DND-41 (cell line): ENCODE data around the gene CHMP1A.
A peak's percentile ranks its signal among the peaks of the same experiment; 100 is the strongest.

Experiments used
- ATAC-seq: fragments of 200-7000 bp; cut with Tn5 transposase; 3 replicates; pipeline ENCODE4 v1.9.1; 2021; ENCODE audit warnings: low read depth; ENCODE audit not compliant: insufficient read depth
- DNase-seq: peaks from one replicate; pipeline ENCODE4 v3.0.0-alpha.2; 2020
- H2AFZ ChIP-seq: 2 replicates; pipeline ENCODE4 v1.6.0; 2012; ENCODE audit warnings: low read depth, low read length
- H3K27ac ChIP-seq: 2 replicates; pipeline ENCODE4 v1.5.1; 2012; ENCODE audit warnings: low read length, inconsistent platforms
- H3K27me3 ChIP-seq: fragments of 200-600 bp; sonication (generic); 2 replicates; pipeline ENCODE4 v1.6.0; 2012; ENCODE audit warnings: low read length, mild to moderate bottlenecking, inconsistent platforms; ENCODE audit not compliant: insufficient read depth, poor library complexity
- H3K36me3 ChIP-seq: 2 replicates; pipeline ENCODE4 v1.5.1; 2012; ENCODE audit warnings: low read length, inconsistent platforms; ENCODE audit not compliant: insufficient read depth
- H3K4me1 ChIP-seq: 2 replicates; pipeline ENCODE4 v1.5.1; 2012; ENCODE audit warnings: mild to moderate bottlenecking, low read length; ENCODE audit not compliant: insufficient read depth
- H3K4me2 ChIP-seq: 2 replicates; pipeline ENCODE4 v1.6.0; 2012; ENCODE audit warnings: mild to moderate bottlenecking, moderate library complexity, low read length, inconsistent platforms; ENCODE audit not compliant: insufficient read depth
- H3K4me3 ChIP-seq, 2 experiments: fragments of 200-600 bp in 1 of 2; shearing (Covaris generic) in 1 of 2; 2 replicates each; pipeline ENCODE4 v1.5.1; 2012 to 2016; ENCODE audit warnings: inconsistent platforms in 2 of 2, low read length in 2 of 2, mild to moderate bottlenecking in 2 of 2, low read depth in 1 of 2, moderate library complexity in 1 of 2
- H3K79me2 ChIP-seq: 2 replicates; pipeline ENCODE4 v1.6.0; 2012; ENCODE audit warnings: low read length, inconsistent platforms; ENCODE audit not compliant: insufficient read depth
- H3K9ac ChIP-seq: 2 replicates; pipeline ENCODE4 v1.6.0; 2012; ENCODE audit warnings: low read depth, mild to moderate bottlenecking, inconsistent platforms, low read length, moderate library complexity
- H3K9me3 ChIP-seq: 2 replicates; pipeline ENCODE4 v1.5.1; 2012; ENCODE audit warnings: low read length, moderate library complexity, mild to moderate bottlenecking, inconsistent platforms; ENCODE audit not compliant: insufficient read depth, severe bottlenecking
- H4K20me1 ChIP-seq: 2 replicates; pipeline ENCODE4 v1.6.0; 2012; ENCODE audit warnings: low read length; ENCODE audit not compliant: insufficient read depth
- CTCF ChIP-seq: IDR thresholded peaks from 2 replicates; pipeline ENCODE4 v1.5.1; 2012; ENCODE audit warnings: borderline replicate concordance, low read length, moderate library complexity, mild to moderate bottlenecking; ENCODE audit not compliant: poor library complexity, severe bottlenecking; ENCODE audit errors: extremely low read depth
- EZH2 ChIP-seq: IDR thresholded peaks from 3 replicates; pipeline ENCODE4 v1.6.1; 2012; ENCODE audit warnings: borderline replicate concordance, low read depth, mild to moderate bottlenecking, moderate library complexity, low read length, inconsistent platforms; ENCODE audit not compliant: severe bottlenecking

The CHMP1A gene

GRCh38 chr16:89657442-89658220 is at the start of gene CHMP1A, which contains the start of gene SPATA33:
Gene CHMP1A, minus strand, starts transcription at chr16:89657708. Its CDS starts 120 bp downstream, at chr16:89657588.
Gene SPATA33, plus strand, starts transcription at chr16:89657836. Its CDS starts 76 bp downstream, at chr16:89657912.
- Histone ChIP-seq H3K36me3 (peaks cover 44% of the 10 kb centered on the region), H3K9ac (peak within 1 kb of the TSS; percentile 65)

GRCh38 chr16:89706518-89707260 is 49.2 kb upstream of the CHMP1A start:
- Histone ChIP-seq H3K9ac (peak overlapping the region; percentile 44), H3K4me3 (peak overlapping the region in 1 of 2 experiments; percentile 50; a peak in 2 of 4 replicates), H2AFZ (peak overlapping the region; percentile 74)

More at GRCh38 chr16:89657442-89658220, at the start of gene CHMP1A, which contains the start of gene SPATA33:
- Histone ChIP-seq H3K9me3 (no peaks in the 10 kb centered on the region), H3K79me2 (peaks cover 71% of the 10 kb centered on the region), H3K27ac (peak within 1 kb of the TSS; percentile 92), H4K20me1 (peaks cover 28% of the 10 kb centered on the region), H2AFZ (peak within 1 kb of the TSS; percentile 69), H3K4me3 (peak within 1 kb of the TSS; percentile 63 to 71), H3K27me3 (no peaks in the 10 kb centered on the region), H3K4me2 (peak within 1 kb of the TSS; percentile 94), H3K4me1 (peaks cover 42% of the 10 kb centered on the region)
- peak; percentile 88 for ATAC-seq
- peak; percentile 92 for DNase-seq
- no peak for TF ChIP-seq EZH2

GRCh38 chr16:89705006-89705405 is 47.5 kb upstream of the CHMP1A start:
- H3K4me3 ChIP-seq: no peak overlapping the region
- no peak overlapping the region for H3K4me2 ChIP-seq
- ATAC-seq (no peak), DNase-seq (no peak)
- no peak overlapping the region for H3K27ac ChIP-seq
- TF ChIP-seq EZH2 (no peak), CTCF (no peak)
- no peak overlapping the region for H3K9ac ChIP-seq
- peaks cover 33% of the 10 kb centered on the region for H3K4me1 ChIP-seq
- H3K27me3 ChIP-seq: no peaks in the 10 kb centered on the region
- H2AFZ ChIP-seq: no peak overlapping the region
- H3K36me3 ChIP-seq: no peaks in the 10 kb centered on the region
- peaks cover 8% of the 10 kb centered on the region for H4K20me1 ChIP-seq
- peaks cover 8% of the 10 kb centered on the region for H3K79me2 ChIP-seq
- H3K9me3 ChIP-seq: no peaks in the 10 kb centered on the region

More at GRCh38 chr16:89706518-89707260, 49.2 kb upstream of the CHMP1A start:
- Histone ChIP-seq H3K79me2 (no peaks in the 10 kb centered on the region), H3K36me3 (no peaks in the 10 kb centered on the region), H3K9me3 (no peaks in the 10 kb centered on the region), H3K27me3 (no peaks in the 10 kb centered on the region), H3K27ac (no peak overlapping the region), H4K20me1 (no peaks in the 10 kb centered on the region; the same call in 1 of the 2 replicates), H3K4me1 (peaks cover 21% of the 10 kb centered on the region), H3K4me2 (peak overlapping the region; percentile 69)
- no peak for ATAC-seq
- TF ChIP-seq CTCF (no peak), EZH2 (no peak)
- no peak for DNase-seq

- ATAC-seq: no peak
- TF ChIP-seq EZH2 (no peak), CTCF (no peak)
- Histone ChIP-seq H3K4me2 (no peak overlapping the region), H3K27ac (no peak overlapping the region), H3K4me3 (no peak overlapping the region), H4K20me1 (peaks cover 12% of the 10 kb centered on the region), H3K36me3 (no peaks in the 10 kb centered on the region), H3K79me2 (peaks cover 8% of the 10 kb centered on the region), H3K4me1 (peaks cover 34% of the 10 kb centered on the region), H3K9ac (no peak overlapping the region), H2AFZ (no peak overlapping the region), H3K9me3 (no peaks in the 10 kb centered on the region), H3K27me3 (no peaks in the 10 kb centered on the region)
- DNase-seq: no peak
Observed at GRCh38 chr16:89704281-89704680, 46.8 kb upstream of the CHMP1A start.
